Ramos (cell line): ENCODE data around the gene KRT36.

ENCODE experiments used
- in situ Hi-C: fragments of 300-500 bp; cut with MboI; formaldehyde crosslinking; loops from one replicate; pipeline ENCODE4 v1.14.3; 2022; ENCODE audit warnings: low sequenced_read_pairs; ENCODE audit not compliant: unreplicated experiment

The KRT36 gene

GRCh38 chr17:41489531-41489930 is at the start of gene KRT36:
Gene KRT36, minus strand, starts transcription at chr17:41489910. Its CDS starts 46 bp downstream, at chr17:41489864.
- in situ Hi-C loops = no loop called here

DNA sequence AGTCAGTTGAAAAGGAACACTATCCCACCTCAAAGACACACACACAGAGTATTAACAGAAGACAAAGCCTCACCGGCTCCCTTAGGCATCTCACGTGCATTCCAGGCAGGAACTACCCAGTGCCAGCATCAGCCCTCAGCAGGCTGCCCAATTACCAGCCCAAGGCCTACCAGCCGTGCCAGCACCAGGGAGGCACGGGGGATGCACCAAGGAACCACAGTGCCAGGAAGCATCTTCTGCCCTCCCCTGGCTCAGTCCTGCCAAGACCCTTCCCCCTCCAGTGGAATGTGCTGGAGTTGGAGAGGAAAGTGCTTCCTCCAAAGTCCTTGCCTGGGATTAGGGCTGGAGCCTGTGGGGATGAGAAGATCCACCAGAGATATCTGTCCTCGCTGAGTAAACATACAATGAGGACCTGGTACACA is 49.4 kb upstream of the KRT36 start:
- in situ Hi-C loops = no loop called here

DNA sequence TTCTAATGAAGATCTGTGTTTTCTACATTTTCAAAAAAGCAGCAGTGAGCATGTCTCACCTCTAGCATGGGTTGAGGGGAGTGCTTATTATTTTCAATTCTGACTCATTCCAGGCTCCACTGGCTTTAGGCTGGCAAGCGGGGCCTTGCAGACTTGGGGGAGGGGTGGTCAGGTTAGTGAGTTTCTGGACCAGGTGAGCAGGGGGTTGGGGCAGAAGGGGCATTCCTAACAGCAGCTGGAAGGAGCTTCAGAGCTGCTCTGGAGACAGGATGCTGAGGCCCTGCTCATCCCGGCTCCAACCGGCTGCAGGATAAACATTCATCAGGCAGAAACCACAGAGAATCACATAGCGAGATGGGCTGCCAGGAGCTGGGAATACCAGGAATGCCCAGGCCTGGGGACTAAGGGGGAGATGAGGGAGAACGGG is 48.9 kb upstream of the KRT36 start:
- in situ Hi-C loops = no loop called here

DNA sequence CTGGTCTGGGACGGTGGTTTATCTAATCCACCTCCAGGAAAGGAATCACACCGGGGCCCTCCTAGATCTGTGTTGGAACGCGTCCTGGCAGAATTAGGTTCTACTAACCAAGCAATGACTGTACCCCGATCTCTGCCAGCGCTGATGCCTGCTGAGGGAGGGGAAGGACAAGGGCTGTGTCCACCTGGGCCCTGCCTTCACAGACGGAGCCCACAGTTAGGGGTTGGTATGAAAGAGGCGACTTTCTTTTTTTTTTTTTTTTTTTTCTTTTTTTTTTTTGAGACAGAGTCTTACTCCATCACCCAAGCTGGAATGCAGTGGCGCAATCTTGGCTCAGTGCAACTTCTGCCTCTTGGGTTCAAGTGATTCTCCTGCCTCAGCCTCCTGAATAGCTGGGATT is 48.3 kb upstream of the KRT36 start:
- in situ Hi-C loops = no loop called here

GRCh38 chr17:41537614-41537954 is 47.9 kb upstream of the KRT36 start:
- in situ Hi-C loops = no loop called here

- in situ Hi-C loops = no loop called here
Observed at GRCh38 chr17:41536741-41537613, 47.3 kb upstream of the KRT36 start.

DNA sequence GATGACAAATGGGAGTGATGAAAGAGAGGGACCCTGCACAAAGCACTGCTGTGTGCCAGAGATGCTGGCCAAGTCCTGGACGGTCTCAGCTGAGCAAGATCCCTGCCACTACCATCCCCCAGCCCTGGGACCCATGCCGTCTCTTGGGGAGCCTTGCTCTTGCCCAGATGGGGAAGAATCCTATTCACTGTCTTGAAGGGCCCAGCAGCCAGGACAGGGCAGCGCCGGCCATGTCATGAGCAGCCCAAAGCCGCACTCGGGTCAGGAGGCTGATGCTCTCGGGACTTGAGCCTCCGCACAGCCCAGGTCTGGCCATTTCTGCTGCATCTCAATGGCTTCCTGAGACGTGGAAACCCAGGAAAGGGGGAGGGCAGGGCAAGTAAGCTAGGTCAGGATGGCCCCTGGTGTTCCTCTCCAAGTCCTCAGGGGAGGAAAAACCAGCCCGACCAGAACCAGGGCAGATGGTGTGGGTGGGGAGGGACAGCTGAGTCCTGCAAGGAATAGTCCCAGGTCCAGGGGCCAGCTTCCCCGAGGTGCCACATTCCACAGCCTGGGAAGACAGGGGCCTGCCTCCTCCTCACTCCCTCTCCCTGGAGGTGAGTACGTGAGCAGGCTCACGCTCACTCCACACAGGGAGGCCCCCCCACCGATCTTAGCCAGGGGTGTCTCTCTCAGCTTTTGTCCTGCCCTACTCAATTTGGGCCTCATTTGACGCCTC is 46.2 kb upstream of the KRT36 start:
- in situ Hi-C loops = no loop called here

GRCh38 chr17:41534899-41535546 is 45.3 kb upstream of the KRT36 start:
- in situ Hi-C loops = no loop called here

GRCh38 chr17:41533613-41534012 is 43.9 kb upstream of the KRT36 start:
- in situ Hi-C loops = no loop called here

GRCh38 chr17:41532947-41533570 is 43.3 kb upstream of the KRT36 start:
- in situ Hi-C loops = no loop called here

GRCh38 chr17:41531993-41532392 is 42.3 kb upstream of the KRT36 start:
- in situ Hi-C loops = no loop called here

DNA sequence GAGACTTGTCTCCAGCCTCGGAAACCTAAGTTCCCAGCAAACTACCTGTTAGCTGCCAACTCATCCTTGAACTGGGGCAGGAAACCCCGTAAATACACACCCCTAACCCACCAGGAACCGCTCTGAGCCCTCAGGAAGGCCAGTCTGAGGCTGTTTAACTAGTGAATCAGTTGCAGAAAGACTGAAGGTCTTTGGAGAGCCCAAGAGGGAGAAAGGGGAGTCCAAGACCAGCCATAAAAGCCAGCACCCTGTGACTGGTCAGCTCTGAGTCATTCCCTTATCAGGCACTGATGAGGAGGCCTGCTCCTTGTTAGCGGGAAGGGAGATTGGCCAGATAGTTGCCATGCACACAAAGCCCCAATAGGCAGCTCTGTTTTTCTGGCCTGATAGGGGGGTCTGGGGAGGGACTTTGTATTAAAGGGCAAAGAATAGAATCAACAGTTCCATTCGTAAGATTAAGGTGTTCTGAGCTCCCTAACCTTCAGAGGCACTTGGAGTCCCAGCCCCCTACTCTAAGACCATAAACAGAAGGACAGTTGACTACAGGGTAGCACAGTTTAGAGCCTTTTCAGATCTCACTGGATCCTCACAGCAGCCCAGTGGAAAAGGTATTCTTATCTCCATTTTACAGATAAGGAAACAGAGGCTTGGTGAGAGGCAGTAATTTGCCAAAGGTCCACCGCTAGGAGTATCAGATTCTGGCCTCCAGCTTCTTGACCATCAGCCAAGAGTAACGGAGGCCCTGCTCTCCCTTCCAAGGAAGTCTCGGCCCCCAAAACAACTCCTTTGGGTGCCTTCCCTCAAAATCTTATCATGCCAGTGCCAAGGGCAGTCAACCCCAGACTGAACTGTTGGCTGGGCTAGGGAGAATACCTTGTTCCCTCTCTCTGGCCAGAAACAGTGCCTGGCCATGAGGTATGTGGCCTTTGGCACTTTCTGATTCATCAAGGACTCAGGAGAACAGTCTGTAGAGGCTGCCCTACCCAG is 40.6 kb upstream of the KRT36 start:
- in situ Hi-C loops = no loop called here

DNA sequence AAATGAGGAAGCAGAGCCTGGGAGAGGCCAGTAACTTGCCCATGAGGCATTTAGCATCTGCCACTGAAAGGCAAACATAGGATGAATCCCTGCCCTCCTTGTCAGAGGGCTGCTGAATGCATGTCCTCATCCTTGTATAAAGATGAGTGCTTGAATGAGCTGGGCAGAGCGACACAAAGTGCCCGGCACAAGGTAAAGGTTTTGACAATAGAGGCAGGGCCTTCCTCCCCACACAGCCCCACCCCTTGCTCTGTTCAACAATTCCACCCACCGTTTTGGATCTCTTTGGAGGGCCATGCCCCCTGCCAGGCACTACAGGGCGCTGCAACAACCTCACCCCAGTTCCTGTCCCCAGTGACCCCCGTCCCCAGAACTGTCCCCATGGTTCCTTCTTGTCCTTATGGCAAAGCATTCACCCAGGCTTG is 39.8 kb upstream of the KRT36 start:
- in situ Hi-C loops = no loop called here

GRCh38 chr17:41528959-41529353 is 39.2 kb upstream of the KRT36 start:
- in situ Hi-C loops = no loop called here

GRCh38 chr17:41527063-41528023 is 37.6 kb upstream of the KRT36 start:
- in situ Hi-C loops = no loop called here

GRCh38 chr17:41524261-41524660 is 34.6 kb upstream of the KRT36 start:
- in situ Hi-C loops = no loop called here

DNA sequence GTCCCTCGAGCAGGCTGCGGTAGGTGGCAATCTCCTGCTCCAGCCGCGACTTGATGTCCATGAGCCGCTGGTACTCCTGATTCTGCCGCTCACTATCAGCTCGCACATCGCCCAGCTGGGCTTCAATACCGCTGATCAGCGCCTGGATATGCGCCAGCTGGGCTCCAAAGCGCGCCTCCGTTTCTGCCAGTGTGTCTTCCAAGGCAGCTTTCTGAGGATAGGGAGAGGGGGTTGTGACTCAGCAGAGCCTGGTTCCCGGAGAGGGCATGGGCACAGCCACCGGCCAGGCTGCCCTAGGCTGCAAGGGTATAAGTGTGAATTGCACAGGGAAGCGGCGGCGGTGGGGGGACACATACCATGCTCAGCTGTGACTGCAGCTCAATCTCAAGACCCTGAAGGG is 34.1 kb upstream of the KRT36 start:
- in situ Hi-C loops = no loop called here

- in situ Hi-C loops = no loop called here
Observed at GRCh38 chr17:41523225-41523593, 33.5 kb upstream of the KRT36 start.
